ENCODE data around the gene SSBP2.

SSBP2 gene

GRCh38 chr5:81703840-81704239, 47.1 kb downstream of the SSBP2 start:
- Histone ChIP-seq H3K4me1 (ENCODE audit: control insufficient read depth, insufficient read depth, low read length) (peaks cover 3% of the 10 kb centered on the region; the same call in 1 of the 2 replicates), H3K4me3 (ENCODE audit: low read depth, low read length) (no peak overlapping the region), H3K36me3 (ENCODE audit: control insufficient read depth, insufficient read depth, low read length) (no peaks in the 10 kb centered on the region), H3K27ac (ENCODE audit: low read depth, low read length) (no peak overlapping the region), H3K9ac (ENCODE audit: low read depth, low read length) (no peak overlapping the region), H3K9me3 (ENCODE audit: control insufficient read depth, insufficient read depth, low read length) (no peaks in the 10 kb centered on the region), H3K27me3 (ENCODE audit: control insufficient read depth, insufficient read depth, low read length) (no peaks in the 10 kb centered on the region)

GRCh38 chr5:81700166-81700565, 50.7 kb downstream of the SSBP2 start:
- H3K9ac ChIP-seq (ENCODE audit: low read depth, low read length), result no peak overlapping the region
- H3K36me3 ChIP-seq (ENCODE audit: control insufficient read depth, insufficient read depth, low read length), result no peaks in the 10 kb centered on the region
- H3K27me3 ChIP-seq (ENCODE audit: control insufficient read depth, insufficient read depth, low read length), result no peaks in the 10 kb centered on the region
- H3K27ac ChIP-seq (ENCODE audit: low read depth, low read length), result no peak overlapping the region
- peaks cover 6% of the 10 kb centered on the region; the same call in 1 of the 2 replicates for H3K4me1 ChIP-seq (ENCODE audit: control insufficient read depth, insufficient read depth, low read length)
- no peak overlapping the region for H3K4me3 ChIP-seq (ENCODE audit: low read depth, low read length)
- H3K9me3 ChIP-seq (ENCODE audit: control insufficient read depth, insufficient read depth, low read length), result no peaks in the 10 kb centered on the region

- H3K9ac ChIP-seq (ENCODE audit: low read depth, low read length), result no peak overlapping the region
- no peak overlapping the region for H3K27ac ChIP-seq (ENCODE audit: low read depth, low read length)
- no peaks in the 10 kb centered on the region for H3K36me3 ChIP-seq (ENCODE audit: control insufficient read depth, insufficient read depth, low read length)
- no peaks in the 10 kb centered on the region for H3K9me3 ChIP-seq (ENCODE audit: control insufficient read depth, insufficient read depth, low read length)
- H3K4me3 ChIP-seq (ENCODE audit: low read depth, low read length), result no peak overlapping the region
- H3K4me1 ChIP-seq (ENCODE audit: control insufficient read depth, insufficient read depth, low read length), result peaks cover 6% of the 10 kb centered on the region; the same call in 1 of the 2 replicates
- no peaks in the 10 kb centered on the region for H3K27me3 ChIP-seq (ENCODE audit: control insufficient read depth, insufficient read depth, low read length)
Measured at GRCh38 chr5:81698813-81699212, 52.1 kb downstream of the SSBP2 start.

- Histone ChIP-seq H3K9ac (ENCODE audit: low read depth, low read length) (no peak overlapping the region), H3K9me3 (ENCODE audit: control insufficient read depth, insufficient read depth, low read length) (no peaks in the 10 kb centered on the region), H3K4me3 (ENCODE audit: low read depth, low read length) (no peak overlapping the region), H3K27me3 (ENCODE audit: control insufficient read depth, insufficient read depth, low read length) (no peaks in the 10 kb centered on the region), H3K4me1 (ENCODE audit: control insufficient read depth, insufficient read depth, low read length) (peaks cover 6% of the 10 kb centered on the region; the same call in 1 of the 2 replicates), H3K36me3 (ENCODE audit: control insufficient read depth, insufficient read depth, low read length) (no peaks in the 10 kb centered on the region), H3K27ac (ENCODE audit: low read depth, low read length) (no peak overlapping the region)
Measured at GRCh38 chr5:81696418-81697397, 54.2 kb downstream of the SSBP2 start.

GRCh38 chr5:81694726-81695125, 56.2 kb downstream of the SSBP2 start:
- Histone ChIP-seq H3K9ac (ENCODE audit: low read depth, low read length) (no peak overlapping the region), H3K36me3 (ENCODE audit: control insufficient read depth, insufficient read depth, low read length) (no peaks in the 10 kb centered on the region), H3K4me3 (ENCODE audit: low read depth, low read length) (no peak overlapping the region), H3K27me3 (ENCODE audit: control insufficient read depth, insufficient read depth, low read length) (no peaks in the 10 kb centered on the region), H3K4me1 (ENCODE audit: control insufficient read depth, insufficient read depth, low read length) (peaks cover 6% of the 10 kb centered on the region; the same call in 1 of the 2 replicates), H3K9me3 (ENCODE audit: control insufficient read depth, insufficient read depth, low read length) (no peaks in the 10 kb centered on the region), H3K27ac (ENCODE audit: low read depth, low read length) (no peak overlapping the region)

- Histone ChIP-seq H3K4me3 (ENCODE audit: low read depth, low read length) (no peak overlapping the region), H3K27me3 (ENCODE audit: control insufficient read depth, insufficient read depth, low read length) (no peaks in the 10 kb centered on the region), H3K4me1 (ENCODE audit: control insufficient read depth, insufficient read depth, low read length) (no peaks in the 10 kb centered on the region), H3K9me3 (ENCODE audit: control insufficient read depth, insufficient read depth, low read length) (no peaks in the 10 kb centered on the region), H3K27ac (ENCODE audit: low read depth, low read length) (no peak overlapping the region), H3K9ac (ENCODE audit: low read depth, low read length) (no peak overlapping the region), H3K36me3 (ENCODE audit: control insufficient read depth, insufficient read depth, low read length) (no peaks in the 10 kb centered on the region)
Measured at GRCh38 chr5:81688215-81688614, 62.7 kb downstream of the SSBP2 start.

GRCh38 chr5:81687292-81687691, 63.6 kb downstream of the SSBP2 start:
- no peak overlapping the region for H3K9ac ChIP-seq (ENCODE audit: low read depth, low read length)

GRCh38 chr5:81685471-81685870, 65.4 kb downstream of the SSBP2 start:
- Histone ChIP-seq H3K36me3 (ENCODE audit: control insufficient read depth, insufficient read depth, low read length) (no peaks in the 10 kb centered on the region), H3K27me3 (ENCODE audit: control insufficient read depth, insufficient read depth, low read length) (no peaks in the 10 kb centered on the region), H3K4me3 (ENCODE audit: low read depth, low read length) (no peak overlapping the region), H3K9me3 (ENCODE audit: control insufficient read depth, insufficient read depth, low read length) (no peaks in the 10 kb centered on the region), H3K4me1 (ENCODE audit: control insufficient read depth, insufficient read depth, low read length) (no peaks in the 10 kb centered on the region), H3K9ac (ENCODE audit: low read depth, low read length) (no peak overlapping the region), H3K27ac (ENCODE audit: low read depth, low read length) (no peak overlapping the region)

More at GRCh38 chr5:81687292-81687691, 63.6 kb downstream of the SSBP2 start:
- Histone ChIP-seq H3K27ac (ENCODE audit: low read depth, low read length) (no peak overlapping the region), H3K36me3 (ENCODE audit: control insufficient read depth, insufficient read depth, low read length) (no peaks in the 10 kb centered on the region), H3K4me1 (ENCODE audit: control insufficient read depth, insufficient read depth, low read length) (no peaks in the 10 kb centered on the region), H3K27me3 (ENCODE audit: control insufficient read depth, insufficient read depth, low read length) (no peaks in the 10 kb centered on the region), H3K4me3 (ENCODE audit: low read depth, low read length) (no peak overlapping the region), H3K9me3 (ENCODE audit: control insufficient read depth, insufficient read depth, low read length) (no peaks in the 10 kb centered on the region)

- Histone ChIP-seq H3K36me3 (ENCODE audit: control insufficient read depth, insufficient read depth, low read length) (no peaks in the 10 kb centered on the region), H3K4me1 (ENCODE audit: control insufficient read depth, insufficient read depth, low read length) (no peaks in the 10 kb centered on the region), H3K27ac (ENCODE audit: low read depth, low read length) (no peak overlapping the region), H3K9ac (ENCODE audit: low read depth, low read length) (no peak overlapping the region), H3K4me3 (ENCODE audit: low read depth, low read length) (no peak overlapping the region), H3K9me3 (ENCODE audit: control insufficient read depth, insufficient read depth, low read length) (no peaks in the 10 kb centered on the region), H3K27me3 (ENCODE audit: control insufficient read depth, insufficient read depth, low read length) (no peaks in the 10 kb centered on the region)
Measured at GRCh38 chr5:81679885-81680284, 71.0 kb downstream of the SSBP2 start.

- H3K4me1 ChIP-seq (ENCODE audit: control insufficient read depth, insufficient read depth, low read length), result no peaks in the 10 kb centered on the region
- H3K27me3 ChIP-seq (ENCODE audit: control insufficient read depth, insufficient read depth, low read length), result no peaks in the 10 kb centered on the region
- H3K9me3 ChIP-seq (ENCODE audit: control insufficient read depth, insufficient read depth, low read length), result no peaks in the 10 kb centered on the region
- H3K4me3 ChIP-seq (ENCODE audit: low read depth, low read length), result no peak overlapping the region
- H3K9ac ChIP-seq (ENCODE audit: low read depth, low read length), result no peak overlapping the region
- H3K27ac ChIP-seq (ENCODE audit: low read depth, low read length), result no peak overlapping the region
- H3K36me3 ChIP-seq (ENCODE audit: control insufficient read depth, insufficient read depth, low read length), result no peaks in the 10 kb centered on the region
Measured at GRCh38 chr5:81675420-81675819, 75.5 kb downstream of the SSBP2 start.

GRCh38 chr5:81665795-81666194, 85.1 kb downstream of the SSBP2 start:
- Histone ChIP-seq H3K9me3 (ENCODE audit: control insufficient read depth, insufficient read depth, low read length) (no peaks in the 10 kb centered on the region), H3K4me1 (ENCODE audit: control insufficient read depth, insufficient read depth, low read length) (no peaks in the 10 kb centered on the region), H3K27ac (ENCODE audit: low read depth, low read length) (no peak overlapping the region), H3K4me3 (ENCODE audit: low read depth, low read length) (no peak overlapping the region), H3K9ac (ENCODE audit: low read depth, low read length) (no peak overlapping the region), H3K36me3 (ENCODE audit: control insufficient read depth, insufficient read depth, low read length) (no peaks in the 10 kb centered on the region), H3K27me3 (ENCODE audit: control insufficient read depth, insufficient read depth, low read length) (no peaks in the 10 kb centered on the region)
